AG04450 (cell line): Measurements from ENCODE around the gene ZNF296. TPM values are rescaled to one million over a fixed set of nuclear protein-coding genes. Genes with fewer than 3 reads are reported as not detected.

ENCODE experiments used
- CTCF ChIA-PET: fragments of 300-600, 350-600 bp; formaldehyde crosslinking; extraction: SDS; loops from one replicate; lab custom pipeline; 2022; ENCODE audit warnings: antibody characterized with exemption, inconsistent platforms; lab: Charles Lee
- POLR2A ChIA-PET: fragments of 350-600 bp; formaldehyde crosslinking; extraction: SDS; loops from one replicate; lab custom pipeline; 2021; ENCODE audit warnings: antibody characterized with exemption, inconsistent platforms; lab: Yijun Ruan, JAX
- DNase-seq: peaks from one replicate; pipeline ENCODE4 v3.0.0-alpha.2; 2011; ENCODE audit warnings: low read depth, low spot score
- H3K27ac ChIP-seq: one replicate; pipeline ENCODE4 v1.5.1; 2012; ENCODE audit warnings: low read depth, low read length, control low read depth
- H3K27me3 ChIP-seq: one replicate; pipeline ENCODE4 v1.6.0; 2012; ENCODE audit warnings: low read length; ENCODE audit not compliant: control insufficient read depth, insufficient read depth
- H3K4me3 ChIP-seq: 2 replicates; pipeline ENCODE4 v1.5.1; 2011; ENCODE audit warnings: mild to moderate bottlenecking, low read depth, low read length, control low read depth
- H3K9me3 ChIP-seq: 2 replicates; pipeline ENCODE4 v1.5.1; 2012; ENCODE audit warnings: low read length; ENCODE audit not compliant: control insufficient read depth, insufficient read depth
- polyA plus RNA-seq: library from polyadenylated mRNA; depleted of rRNA; stranded (reverse); fragments of >200 nt; gene quantifications from 2 replicates; pipeline ENCODE4 v1.2.3, GENCODE V29; 2011
- TF ChIP-seq, protein P1 (sequence below): IDR thresholded peaks from 2 replicates; pipeline ENCODE4 v1.5.1; 2011; ENCODE audit warnings: low read depth, low read length, control low read depth, inconsistent platforms

The ZNF296 gene
- polyA plus RNA-seq, 1 experiment = not detected

DNA sequence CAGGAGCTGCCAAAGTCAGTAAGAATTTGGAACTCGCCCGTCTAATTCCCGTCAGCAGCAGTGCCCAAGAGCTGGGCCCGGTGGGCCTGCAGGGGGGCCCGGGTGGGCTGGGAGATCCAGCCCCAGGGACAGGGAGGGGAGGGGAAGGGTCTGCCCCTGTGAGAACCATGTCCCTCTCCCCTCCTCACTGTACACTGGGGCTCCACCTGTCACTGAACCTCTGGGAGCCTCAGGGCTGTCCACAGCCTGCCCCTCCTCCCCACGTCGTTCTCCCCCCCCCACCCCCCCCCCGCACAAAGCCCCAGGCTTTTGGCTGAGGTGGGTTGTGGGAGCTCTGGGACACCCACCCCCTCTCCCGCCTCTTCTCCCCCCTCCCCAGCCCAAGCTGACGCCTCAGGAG is 8.2 kb downstream of the ZNF296 start:
- no peak for DNase-seq
- ChIA-PET CTCF (interaction anchor here (1.1 kb wide), 1 partner anchor 8 kb away, joined by 9 read pairs; no protein-coding TSS in a partner anchor), POLR2A (interaction anchor here (0.5 kb wide), 1 partner anchor 12 kb away, joined by 3 read pairs; no protein-coding TSS in a partner anchor)
- no peaks in the 10 kb centered on the region; the same call in 1 of the 2 replicates for H3K9me3 ChIP-seq
- no peaks in the 10 kb centered on the region for H3K27me3 ChIP-seq
- TF ChIP-seq, protein P1, sequence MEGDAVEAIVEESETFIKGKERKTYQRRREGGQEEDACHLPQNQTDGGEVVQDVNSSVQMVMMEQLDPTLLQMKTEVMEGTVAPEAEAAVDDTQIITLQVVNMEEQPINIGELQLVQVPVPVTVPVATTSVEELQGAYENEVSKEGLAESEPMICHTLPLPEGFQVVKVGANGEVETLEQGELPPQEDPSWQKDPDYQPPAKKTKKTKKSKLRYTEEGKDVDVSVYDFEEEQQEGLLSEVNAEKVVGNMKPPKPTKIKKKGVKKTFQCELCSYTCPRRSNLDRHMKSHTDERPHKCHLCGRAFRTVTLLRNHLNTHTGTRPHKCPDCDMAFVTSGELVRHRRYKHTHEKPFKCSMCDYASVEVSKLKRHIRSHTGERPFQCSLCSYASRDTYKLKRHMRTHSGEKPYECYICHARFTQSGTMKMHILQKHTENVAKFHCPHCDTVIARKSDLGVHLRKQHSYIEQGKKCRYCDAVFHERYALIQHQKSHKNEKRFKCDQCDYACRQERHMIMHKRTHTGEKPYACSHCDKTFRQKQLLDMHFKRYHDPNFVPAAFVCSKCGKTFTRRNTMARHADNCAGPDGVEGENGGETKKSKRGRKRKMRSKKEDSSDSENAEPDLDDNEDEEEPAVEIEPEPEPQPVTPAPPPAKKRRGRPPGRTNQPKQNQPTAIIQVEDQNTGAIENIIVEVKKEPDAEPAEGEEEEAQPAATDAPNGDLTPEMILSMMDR = no peak
- H3K27ac ChIP-seq = no peak overlapping the region
- no peak overlapping the region for H3K4me3 ChIP-seq

DNA sequence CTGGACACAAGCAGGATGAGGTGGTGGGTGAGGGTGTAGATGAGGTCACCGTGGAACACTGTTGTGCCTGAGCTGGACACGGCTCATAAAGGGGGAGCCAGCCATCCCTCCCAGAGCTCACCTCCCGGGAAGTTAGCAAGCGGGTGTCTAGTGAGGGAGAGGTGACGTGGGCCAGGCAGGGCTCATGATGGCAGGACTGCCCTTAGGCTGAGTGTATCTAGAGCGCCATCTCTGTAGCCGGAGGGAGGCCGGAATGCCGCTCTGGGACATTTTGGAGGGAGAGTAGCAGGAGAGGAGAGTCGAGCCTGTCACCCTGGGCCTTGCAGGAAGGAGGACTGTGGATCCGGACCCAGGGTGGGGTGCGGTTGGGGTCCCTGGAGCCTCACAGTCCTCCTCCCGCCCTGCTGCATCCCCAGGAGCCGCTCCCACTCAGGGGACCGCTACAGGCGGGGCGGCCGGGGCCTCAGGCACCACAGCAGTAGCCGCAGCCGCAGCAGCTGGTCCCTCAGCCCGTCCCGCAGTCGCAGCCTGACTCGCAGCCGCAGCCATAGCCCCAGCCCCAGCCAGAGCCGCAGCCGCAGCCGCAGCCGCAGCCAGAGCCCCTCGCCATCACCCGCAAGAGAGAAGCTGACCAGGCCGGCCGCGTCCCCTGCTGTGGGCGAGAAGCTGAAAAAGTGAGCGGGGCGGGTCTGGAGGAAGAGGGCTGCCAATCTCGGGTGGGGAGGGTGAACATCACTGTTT is 9.2 kb downstream of the ZNF296 start:
- ChIA-PET POLR2A (no interaction called here), CTCF (interaction anchor here (0.6 kb wide), 1 partner anchor 13 kb away, joined by 3 read pairs; no protein-coding TSS in a partner anchor)
- no peak overlapping the region for H3K27ac ChIP-seq
- TF ChIP-seq, protein P1 = no peak
- H3K4me3 ChIP-seq = no peak overlapping the region
- no peak for DNase-seq
- no peaks in the 10 kb centered on the region; the same call in 1 of the 2 replicates for H3K9me3 ChIP-seq
- H3K27me3 ChIP-seq = no peaks in the 10 kb centered on the region

DNA sequence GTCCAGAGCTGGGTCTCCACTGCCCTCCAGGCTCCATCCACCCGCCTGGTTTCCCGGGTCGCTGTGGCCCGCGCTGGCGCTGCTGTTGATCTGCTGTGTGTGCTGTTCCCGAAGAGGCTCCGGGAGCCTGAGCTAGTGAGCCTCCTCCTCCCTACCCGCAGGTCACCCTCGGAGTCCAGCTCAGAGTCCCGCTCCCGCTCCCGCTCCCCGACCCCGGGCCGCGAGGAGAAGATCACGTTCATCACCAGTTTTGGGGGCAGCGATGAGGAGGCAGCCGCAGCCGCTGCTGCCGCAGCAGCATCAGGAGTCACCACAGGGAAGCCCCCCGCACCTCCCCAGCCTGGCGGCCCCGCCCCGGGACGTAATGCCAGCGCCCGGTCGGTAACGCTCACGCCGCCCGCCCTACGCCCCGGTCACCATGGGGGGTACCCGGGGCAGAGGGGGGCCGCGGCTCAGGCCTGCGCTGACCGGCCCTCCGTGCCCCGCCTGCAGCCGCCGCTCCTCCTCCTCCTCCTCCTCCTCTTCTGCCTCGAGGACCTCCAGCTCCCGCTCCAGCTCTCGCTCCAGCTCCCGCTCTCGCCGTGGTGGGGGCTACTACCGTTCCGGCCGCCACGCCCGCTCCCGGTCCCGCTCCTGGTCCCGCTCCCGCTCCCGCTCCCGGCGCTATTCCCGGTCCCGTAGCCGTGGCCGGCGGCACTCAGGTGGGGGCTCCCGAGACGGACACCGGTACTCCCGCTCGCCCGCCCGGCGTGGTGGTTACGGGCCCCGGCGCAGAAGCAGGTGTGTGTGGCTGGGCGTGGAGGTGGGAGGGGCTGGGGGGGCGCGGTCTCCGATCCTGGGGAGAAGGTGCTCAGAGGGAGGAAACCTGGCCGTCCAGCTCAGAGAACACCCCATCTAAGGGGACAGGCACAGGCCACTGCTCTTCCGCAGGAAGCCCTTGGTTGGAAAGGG is 12.2 kb downstream of the ZNF296 start:
- CTCF ChIA-PET = no interaction called here
- DNase-seq = no peak
- POLR2A ChIA-PET = no interaction called here
- no peak overlapping the region for H3K27ac ChIP-seq
- H3K9me3 ChIP-seq = no peaks in the 10 kb centered on the region; the same call in 1 of the 2 replicates
- no peak overlapping the region for H3K4me3 ChIP-seq
- H3K27me3 ChIP-seq = no peaks in the 10 kb centered on the region
- TF ChIP-seq, protein P1 = no peak

DNA sequence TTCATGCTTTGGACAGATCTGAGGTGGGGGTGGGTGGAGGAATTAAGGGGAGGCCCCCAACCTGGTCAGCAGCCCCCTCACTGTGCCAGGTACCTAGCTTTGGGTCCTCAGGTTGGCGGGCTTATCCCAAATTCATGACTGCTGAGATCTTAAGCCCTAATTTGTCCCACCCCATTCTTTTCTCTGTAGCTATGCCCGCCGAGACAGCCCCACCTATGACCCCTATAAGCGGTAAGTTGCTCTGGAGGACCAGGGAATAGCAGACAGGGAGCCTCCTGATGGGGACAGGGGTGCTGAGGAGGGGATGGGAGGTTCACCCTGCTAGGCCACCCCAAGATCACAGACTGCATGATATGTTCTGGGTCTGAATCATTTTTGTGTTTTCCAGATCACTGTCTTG is 14.3 kb downstream of the ZNF296 start:
- no peaks in the 10 kb centered on the region; the same call in 1 of the 2 replicates for H3K9me3 ChIP-seq
- ChIA-PET POLR2A (no interaction called here), CTCF (interaction anchor here (1.1 to 1.2 kb wide), 2 partner anchors 15 to 277 kb away, joined by 3 to 4 read pairs; no protein-coding TSS in a partner anchor)
- TF ChIP-seq, protein P1 = no peak
- H3K4me3 ChIP-seq = no peak overlapping the region
- H3K27ac ChIP-seq = no peak overlapping the region
- no peak for DNase-seq
- H3K27me3 ChIP-seq = no peaks in the 10 kb centered on the region
